ENCODE data around the gene DKC1.

- TF ChIP-seq PATZ1 (CRISPR knock-in tag; IDR thresholded peaks at IDR 0.05; ENCODE audit: borderline replicate concordance) (no peak), ESRRG (CRISPR knock-in tag; IDR thresholded peaks at IDR 0.05) (no peak), RARB (CRISPR knock-in tag; IDR thresholded peaks at IDR 0.05) (no peak), OSR1 (CRISPR knock-in tag; IDR thresholded peaks at IDR 0.05) (no peak), ARNTL (CRISPR knock-in tag; IDR thresholded peaks at IDR 0.05; ENCODE audit: borderline replicate concordance, low read depth) (no peak), ZC3H10 (CRISPR knock-in tag; IDR thresholded peaks at IDR 0.05) (no peak), TOX (CRISPR knock-in tag; IDR thresholded peaks at IDR 0.05; ENCODE audit: borderline replicate concordance) (no peak), CREB5 (CRISPR knock-in tag; IDR thresholded peaks at IDR 0.05; ENCODE audit: low read depth) (no peak), SNAI2 (CRISPR knock-in tag; IDR thresholded peaks at IDR 0.05) (no peak), BACH2 (CRISPR knock-in tag; IDR thresholded peaks at IDR 0.05; ENCODE audit: borderline replicate concordance) (no peak), ZFP3 (CRISPR knock-in tag; IDR thresholded peaks at IDR 0.05) (no peak)
These were observed 11.4 kb upstream of the DKC1 start for GRCh38 chrX:154751203-154751668.
